PC-9 (cell line): Measurements from ENCODE around the gene ENDOV. TPM values are rescaled to one million over a fixed set of nuclear protein-coding genes. Genes with fewer than 3 reads are reported as not detected.

Experiments
- BruUV-seq: library from RNA; stranded (reverse); fragments of 400-500 nt; replicated peaks from 2 replicates; lab custom pipeline; 2021; lab: Mats Ljungman, UMichigan
- CTCF ChIA-PET: fragments of 300-600 bp; sonication (Branson Sonifier 250); formaldehyde crosslinking; loops from one replicate; lab custom pipeline; 2022; ENCODE audit warnings: antibody characterized with exemption; lab: Charles Lee
- POLR2A ChIA-PET: fragments of 300-600 bp; sonication (Branson Sonifier 250); formaldehyde crosslinking; loops from one replicate; lab custom pipeline; 2022; ENCODE audit warnings: antibody characterized with exemption; ENCODE audit not compliant: unreplicated experiment; lab: Charles Lee
- DNase-seq, 2 experiments: peaks; one replicate each; pipeline versions ENCODE4 v3.0.0 to v3.0.0-alpha.2; 2015 to 2022; ENCODE audit warnings: mixed read lengths in 1 of 2
- H2AFZ ChIP-seq: fragments of 200-600 bp; sonication (generic); 2 replicates; pipeline ENCODE4 v1.8.1; 2017; ENCODE audit warnings: antibody characterized with exemption
- H3F3A ChIP-seq: fragments of 200-600 bp; sonication (generic); 2 replicates; pipeline ENCODE4 v1.8.1; 2017; ENCODE audit warnings: antibody characterized with exemption, mild to moderate bottlenecking, low read depth; ENCODE audit not compliant: insufficient read depth
- H3K27ac ChIP-seq: fragments of 200-600 bp; sonication (generic); 2 replicates; pipeline ENCODE4 v1.6.1; 2016; ENCODE audit warnings: mixed run types
- H3K27me3 ChIP-seq: fragments of 200-600 bp; sonication (generic); 2 replicates; pipeline ENCODE4 v1.6.1; 2016; ENCODE audit warnings: low read depth, mixed run types; ENCODE audit not compliant: insufficient read depth
- H3K36me3 ChIP-seq: fragments of 200-600 bp; sonication (generic); 2 replicates; pipeline ENCODE4 v1.6.1; 2016; ENCODE audit warnings: low read depth, mixed run types
- H3K4me1 ChIP-seq: fragments of 200-600 bp; sonication (generic); replicated peaks from 2 replicates; pipeline ENCODE4 v1.6.1; 2016; ENCODE audit warnings: mixed run types; ENCODE audit not compliant: insufficient read depth
- H3K4me2 ChIP-seq: fragments of 200-600 bp; sonication (generic); 2 replicates; pipeline ENCODE4 v1.6.1; 2017; ENCODE audit warnings: mixed run types
- H3K4me3 ChIP-seq: fragments of 200-600 bp; sonication (generic); 2 replicates; pipeline ENCODE4 v1.6.1; 2016; ENCODE audit warnings: mixed run types
- H3K79me2 ChIP-seq: fragments of 200-600 bp; sonication (generic); 2 replicates; pipeline ENCODE4 v1.6.1; 2017; ENCODE audit warnings: low read depth, mixed run types
- H3K9me2 ChIP-seq: fragments of 200-600 bp; sonication (generic); 2 replicates; pipeline ENCODE4 v1.8.1; 2017; ENCODE audit warnings: mild to moderate bottlenecking; ENCODE audit not compliant: insufficient read depth
- H3K9me3 ChIP-seq: fragments of 200-600 bp; sonication (generic); 2 replicates; pipeline ENCODE4 v1.8.1; 2016; ENCODE audit warnings: low read depth; ENCODE audit not compliant: insufficient read depth
- H4K20me1 ChIP-seq: fragments of 200-600 bp; sonication (generic); 2 replicates; pipeline ENCODE4 v1.8.1; 2017; ENCODE audit not compliant: insufficient read depth
- CTCF ChIP-seq: fragments of 200-600 bp; sonication (generic); conservative IDR thresholded peaks from 2 replicates; pipeline ENCODE4 v1.6.1; 2017; ENCODE audit warnings: mixed run types, antibody characterized with exemption, mild to moderate bottlenecking, moderate library complexity
- EZH2 ChIP-seq: fragments of 200-600 bp; sonication (generic); IDR thresholded peaks from 2 replicates; pipeline ENCODE4 v1.8.0; 2017; ENCODE audit warnings: antibody characterized with exemption, low read depth
- intact Hi-C: fragments of 100-400 bp; cut with micrococcal nuclease; formaldehyde crosslinking; loops from one replicate; pipeline ENCODE4 v1.10.0; 2022; ENCODE audit not compliant: unreplicated experiment
- total RNA-seq: library from RNA; stranded (reverse); gene quantifications from 2 replicates; pipeline ENCODE4 v1.2.3, GENCODE V29; 2021

The ENDOV gene
- total RNA-seq, 1 experiment from 2014 or later, result 50.3 TPM

DNA sequence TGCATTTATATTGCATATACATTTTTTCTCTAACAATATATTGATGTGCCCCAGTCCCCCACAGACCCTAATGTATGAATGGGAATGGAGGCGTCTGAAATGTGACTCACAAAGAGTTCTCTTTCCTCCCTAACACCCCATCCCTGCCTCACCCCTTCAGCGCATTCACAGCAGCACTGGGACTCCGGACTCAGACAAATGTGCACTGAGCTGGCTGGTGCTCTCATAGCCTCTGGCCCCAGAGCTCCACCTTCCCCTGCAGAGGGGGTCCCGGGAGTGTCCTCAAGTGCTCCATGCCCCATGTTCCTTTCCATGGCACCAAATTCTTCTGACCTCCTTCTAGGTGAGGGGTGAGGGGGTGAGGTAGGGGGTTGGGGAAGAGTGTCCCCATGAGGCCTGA is 40.8 kb downstream of the ENDOV start:
- no peaks in the 10 kb centered on the region for H4K20me1 ChIP-seq
- no peak overlapping the region for H2AFZ ChIP-seq
- H3K36me3 ChIP-seq, result no peaks in the 10 kb centered on the region
- ChIA-PET CTCF (no interaction called here), POLR2A (interaction anchor here (0.6 to 0.7 kb wide), 2 partner anchors 180 to 485 kb away, joined by 4 to 25 read pairs; no protein-coding TSS in a partner anchor)
- H3K79me2 ChIP-seq, result 0 out of 2 replicates have a peak, but pooled peaks cover 5% of the 10 kb centered on the region
- H3K27me3 ChIP-seq, result no peaks in the 10 kb centered on the region
- TF ChIP-seq CTCF (no peak), EZH2 (no peak)
- no peak for DNase-seq
- 0 out of 2 replicates have a peak overlapping the region, but pooled peaks have one; percentile 71 for H3K27ac ChIP-seq
- H3F3A ChIP-seq, result no peaks in the 10 kb centered on the region
- no peaks in the 10 kb centered on the region for H3K9me2 ChIP-seq
- H3K4me1 ChIP-seq, result peaks cover 15% of the 10 kb centered on the region
- H3K9me3 ChIP-seq, result no peaks in the 10 kb centered on the region
- H3K4me2 ChIP-seq, result peak overlapping the region; percentile 84
- intact Hi-C loops, result loop anchor here (1.0 kb wide), 1 partner anchor 120 kb away; no protein-coding TSS in a partner anchor
- BruUV-seq, result no TSS peak
- peak overlapping the region; percentile 69 for H3K4me3 ChIP-seq

- Histone ChIP-seq H3K4me3 (no peak overlapping the region), H3K36me3 (no peaks in the 10 kb centered on the region), H3K27ac (no peak overlapping the region), H2AFZ (no peak overlapping the region), H3F3A (no peaks in the 10 kb centered on the region), H3K27me3 (no peaks in the 10 kb centered on the region), H4K20me1 (no peaks in the 10 kb centered on the region), H3K9me2 (no peaks in the 10 kb centered on the region), H3K9me3 (no peaks in the 10 kb centered on the region), H3K79me2 (0 out of 2 replicates have a peak, but pooled peaks cover 5% of the 10 kb centered on the region), H3K4me1 (peaks cover 15% of the 10 kb centered on the region), H3K4me2 (no peak overlapping the region)
- no peak for DNase-seq
- POLR2A ChIA-PET, result no interaction called here
- intact Hi-C loops, result no loop called here
- TF ChIP-seq CTCF (no peak), EZH2 (no peak)
- no TSS peak for BruUV-seq
- CTCF ChIA-PET, result no interaction called here
Measured at GRCh38 chr17:80456465-80457235, 41.7 kb downstream of the ENDOV start.

GRCh38 chr17:80457236-80457856 is 42.4 kb downstream of the ENDOV start:
- Histone ChIP-seq H2AFZ (no peak overlapping the region), H3F3A (no peaks in the 10 kb centered on the region), H3K36me3 (no peaks in the 10 kb centered on the region), H3K4me3 (no peak overlapping the region), H3K4me1 (peaks cover 15% of the 10 kb centered on the region), H3K79me2 (0 out of 2 replicates have a peak, but pooled peaks cover 5% of the 10 kb centered on the region), H3K27ac (no peak overlapping the region), H3K9me2 (no peaks in the 10 kb centered on the region), H3K9me3 (no peaks in the 10 kb centered on the region), H4K20me1 (no peaks in the 10 kb centered on the region), H3K4me2 (0 out of 2 replicates have a peak overlapping the region, but pooled peaks have one; percentile 3), H3K27me3 (no peaks in the 10 kb centered on the region; the same call in 1 of the 2 replicates)
- peak in 1 of 2 experiments; percentile 65 for DNase-seq
- intact Hi-C loops, result no loop called here
- TF ChIP-seq CTCF, result no peak
- ChIA-PET CTCF (no interaction called here), POLR2A (no interaction called here)
- no TSS peak for BruUV-seq
